Astrocyte (in vitro differentiated cells and primary cell): ENCODE results near the gene GPR180. TPM values are rescaled to one million over a fixed set of nuclear protein-coding genes. Genes with fewer than 3 reads are reported as not detected.

ENCODE experiments used
- DNase-seq: peaks from one replicate; pipeline ENCODE4 v3.0.0-alpha.2; 2010; ENCODE audit warnings: low read depth
- FAIRE-seq: peaks from 2 replicates; lab custom pipeline; 2011; peaks lifted over from hg19 to GRCh38; lab: Jason Lieb, UNC
- H2AFZ ChIP-seq: 2 replicates; pipeline ENCODE4 v1.6.0; 2012; ENCODE audit warnings: low read depth, low read length, inconsistent platforms
- H3K27ac ChIP-seq: 2 replicates; pipeline ENCODE4 v1.5.1; 2011; ENCODE audit warnings: low read depth, low read length, inconsistent platforms
- H3K27me3 ChIP-seq: 2 replicates; pipeline ENCODE4 v1.6.0; 2011; ENCODE audit warnings: low read length, inconsistent platforms; ENCODE audit not compliant: insufficient read depth
- H3K36me3 ChIP-seq: 2 replicates; pipeline ENCODE4 v1.5.1; 2011; ENCODE audit warnings: low read length, inconsistent platforms; ENCODE audit not compliant: insufficient read depth
- H3K4me1 ChIP-seq: 2 replicates; pipeline ENCODE4 v1.5.1; 2011; ENCODE audit warnings: low read length, inconsistent platforms; ENCODE audit not compliant: insufficient read depth
- H3K4me2 ChIP-seq: 2 replicates; pipeline ENCODE4 v1.6.0; 2012; ENCODE audit warnings: low read length, inconsistent platforms
- H3K4me3 ChIP-seq: 2 replicates; pipeline ENCODE4 v1.5.1; 2011; ENCODE audit warnings: low read depth, mild to moderate bottlenecking, low read length, inconsistent platforms; ENCODE audit not compliant: insufficient read depth
- H3K79me2 ChIP-seq: 2 replicates; pipeline ENCODE4 v1.6.0; 2012; ENCODE audit warnings: mild to moderate bottlenecking, low read length, inconsistent platforms; ENCODE audit not compliant: insufficient read depth
- H3K9ac ChIP-seq: 2 replicates; pipeline ENCODE4 v1.6.0; 2012; ENCODE audit warnings: mild to moderate bottlenecking, low read length, inconsistent platforms
- H3K9me3 ChIP-seq: 2 replicates; pipeline ENCODE4 v1.5.1; 2012; ENCODE audit warnings: low read depth, mild to moderate bottlenecking, low read length, inconsistent platforms; ENCODE audit not compliant: insufficient read depth
- H4K20me1 ChIP-seq: 2 replicates; pipeline ENCODE4 v1.6.0; 2012; ENCODE audit warnings: low read length, inconsistent platforms; ENCODE audit not compliant: insufficient read depth
- H3K27ac Mint-ChIP-seq: one replicate; pipeline ENCODE4 v1.8.0; 2021; ENCODE audit warnings: mild to moderate bottlenecking, mixed read lengths; ENCODE audit not compliant: unreplicated experiment
- H3K27me3 Mint-ChIP-seq: one replicate; pipeline ENCODE4 v1.8.0; 2021; ENCODE audit warnings: low read depth, mixed read lengths; ENCODE audit not compliant: unreplicated experiment
- H3K36me3 Mint-ChIP-seq: one replicate; pipeline ENCODE4 v1.8.0; 2021; ENCODE audit warnings: low read depth, mixed read lengths; ENCODE audit not compliant: unreplicated experiment
- H3K4me1 Mint-ChIP-seq: one replicate; pipeline ENCODE4 v1.8.0; 2021; ENCODE audit warnings: low read depth, mixed read lengths; ENCODE audit not compliant: unreplicated experiment
- H3K4me3 Mint-ChIP-seq: one replicate; pipeline ENCODE4 v1.8.0; 2021; ENCODE audit warnings: mild to moderate bottlenecking, moderate library complexity, mixed read lengths; ENCODE audit not compliant: unreplicated experiment
- H3K9me3 Mint-ChIP-seq: one replicate; pipeline ENCODE4 v1.8.0; 2021; ENCODE audit warnings: mild to moderate bottlenecking, mixed read lengths; ENCODE audit not compliant: unreplicated experiment
- EZH2 ChIP-seq: IDR thresholded peaks from 2 replicates; pipeline ENCODE4 v1.6.1; 2012; ENCODE audit warnings: mild to moderate bottlenecking, low read length, inconsistent platforms; ENCODE audit not compliant: insufficient read depth
- total RNA-seq: library from RNA; stranded (reverse); gene quantifications from 2 replicates; pipeline ENCODE4 v1.2.1, GENCODE V29; 2021
- TF ChIP-seq, protein P1 (sequence below): IDR thresholded peaks from 2 replicates; pipeline ENCODE4 v1.5.1; 2011; ENCODE audit warnings: low read depth, mild to moderate bottlenecking, inconsistent platforms, low read length, moderate library complexity; ENCODE audit not compliant: insufficient read depth

Gene GPR180
- total RNA-seq, 1 donor from 2014 or later: 10.0 TPM

- H3K27ac ChIP-seq: no peak overlapping the region
- no peak overlapping the region for H3K4me2 ChIP-seq
- DNase-seq (no peak), FAIRE-seq (no peak)
- no peak overlapping the region for H3K4me3 ChIP-seq
- H3K4me1 ChIP-seq: no peaks in the 10 kb centered on the region
- Mint-ChIP-seq H3K9me3 (no peaks in the 10 kb centered on the region), H3K4me1 (peaks cover 3% of the 10 kb centered on the region), H3K27ac (no peak overlapping the region), H3K36me3 (no peaks in the 10 kb centered on the region), H3K27me3 (no peaks in the 10 kb centered on the region), H3K4me3 (no peak overlapping the region)
- H4K20me1 ChIP-seq: no peaks in the 10 kb centered on the region
- peaks cover 2% of the 10 kb centered on the region for H3K27me3 ChIP-seq
- TF ChIP-seq, protein P1, sequence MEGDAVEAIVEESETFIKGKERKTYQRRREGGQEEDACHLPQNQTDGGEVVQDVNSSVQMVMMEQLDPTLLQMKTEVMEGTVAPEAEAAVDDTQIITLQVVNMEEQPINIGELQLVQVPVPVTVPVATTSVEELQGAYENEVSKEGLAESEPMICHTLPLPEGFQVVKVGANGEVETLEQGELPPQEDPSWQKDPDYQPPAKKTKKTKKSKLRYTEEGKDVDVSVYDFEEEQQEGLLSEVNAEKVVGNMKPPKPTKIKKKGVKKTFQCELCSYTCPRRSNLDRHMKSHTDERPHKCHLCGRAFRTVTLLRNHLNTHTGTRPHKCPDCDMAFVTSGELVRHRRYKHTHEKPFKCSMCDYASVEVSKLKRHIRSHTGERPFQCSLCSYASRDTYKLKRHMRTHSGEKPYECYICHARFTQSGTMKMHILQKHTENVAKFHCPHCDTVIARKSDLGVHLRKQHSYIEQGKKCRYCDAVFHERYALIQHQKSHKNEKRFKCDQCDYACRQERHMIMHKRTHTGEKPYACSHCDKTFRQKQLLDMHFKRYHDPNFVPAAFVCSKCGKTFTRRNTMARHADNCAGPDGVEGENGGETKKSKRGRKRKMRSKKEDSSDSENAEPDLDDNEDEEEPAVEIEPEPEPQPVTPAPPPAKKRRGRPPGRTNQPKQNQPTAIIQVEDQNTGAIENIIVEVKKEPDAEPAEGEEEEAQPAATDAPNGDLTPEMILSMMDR: no peak
- TF ChIP-seq EZH2: no peak
- no peak overlapping the region for H3K9ac ChIP-seq
- no peak overlapping the region for H2AFZ ChIP-seq
- H3K9me3 ChIP-seq: no peaks in the 10 kb centered on the region
- H3K79me2 ChIP-seq: no peaks in the 10 kb centered on the region
- H3K36me3 ChIP-seq: no peaks in the 10 kb centered on the region
These were observed 65.5 kb downstream of the GPR180 start for GRCh38 chr13:94667190-94667589.

- H3K9me3 Mint-ChIP-seq: no peaks in the 10 kb centered on the region
- H3K9me3 ChIP-seq: no peaks in the 10 kb centered on the region
- no peak overlapping the region for H2AFZ ChIP-seq
- H3K79me2 ChIP-seq: no peaks in the 10 kb centered on the region
- no peak overlapping the region for H3K4me3 Mint-ChIP-seq
- no peak overlapping the region for H3K4me2 ChIP-seq
- DNase-seq (no peak), FAIRE-seq (no peak)
- H3K4me1 Mint-ChIP-seq: peaks cover 1% of the 10 kb centered on the region
- no peak overlapping the region for H3K27ac ChIP-seq
- H3K4me1 ChIP-seq: no peaks in the 10 kb centered on the region
- H3K9ac ChIP-seq: no peak overlapping the region
- TF ChIP-seq, protein P1: no peak
- no peak for TF ChIP-seq EZH2
- no peak overlapping the region for H3K27ac Mint-ChIP-seq
- H3K36me3 Mint-ChIP-seq: no peaks in the 10 kb centered on the region
- no peaks in the 10 kb centered on the region for H3K36me3 ChIP-seq
- H3K4me3 ChIP-seq: no peak overlapping the region
- H4K20me1 ChIP-seq: no peaks in the 10 kb centered on the region
- peaks cover 15% of the 10 kb centered on the region for H3K27me3 Mint-ChIP-seq
- peaks cover 5% of the 10 kb centered on the region for H3K27me3 ChIP-seq
These were observed 70.7 kb downstream of the GPR180 start for GRCh38 chr13:94672400-94672799.

DNA sequence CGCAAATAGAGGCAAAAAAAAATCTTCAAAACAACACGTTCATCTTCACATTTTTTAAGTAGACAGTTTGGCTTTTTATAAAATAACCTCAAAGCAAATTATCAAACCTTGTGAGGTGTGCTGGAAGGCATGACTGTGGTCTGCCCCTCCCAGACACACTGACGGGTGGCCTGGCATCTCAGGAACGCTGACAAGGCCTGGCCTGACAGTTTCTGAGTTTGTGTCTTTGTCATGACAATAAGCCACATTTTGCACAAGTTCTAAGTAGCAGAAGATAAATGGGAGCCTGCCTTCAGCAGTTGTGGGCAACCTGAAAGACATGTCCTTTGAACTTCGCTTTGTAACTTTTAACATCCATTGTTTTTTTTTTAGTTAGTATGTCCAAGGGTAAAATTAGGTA is 72.2 kb downstream of the GPR180 start:
- no peak for DNase-seq
- Histone ChIP-seq H3K4me1 (no peaks in the 10 kb centered on the region), H2AFZ (no peak overlapping the region), H3K27ac (no peak overlapping the region), H4K20me1 (no peaks in the 10 kb centered on the region), H3K4me3 (no peak overlapping the region), H3K36me3 (no peaks in the 10 kb centered on the region), H3K27me3 (peaks cover 5% of the 10 kb centered on the region), H3K4me2 (no peak overlapping the region), H3K79me2 (no peaks in the 10 kb centered on the region), H3K9me3 (no peaks in the 10 kb centered on the region), H3K9ac (no peak overlapping the region)
- FAIRE-seq: no peak
- no peaks in the 10 kb centered on the region for H3K9me3 Mint-ChIP-seq
- no peak overlapping the region for H3K4me3 Mint-ChIP-seq
- H3K27me3 Mint-ChIP-seq: peaks cover 18% of the 10 kb centered on the region
- H3K27ac Mint-ChIP-seq: no peak overlapping the region
- H3K4me1 Mint-ChIP-seq: no peaks in the 10 kb centered on the region
- TF ChIP-seq, protein P1: no peak
- no peak for TF ChIP-seq EZH2
- H3K36me3 Mint-ChIP-seq: no peaks in the 10 kb centered on the region
